MCF 10A (cell line): ENCODE results near the gene ENPP7. TPM values are rescaled to one million over a fixed set of nuclear protein-coding genes. Genes with fewer than 3 reads are reported as not detected.

ENCODE experiments used
- BruUV-seq: library from RNA; stranded (reverse); fragments of 400-500 nt; replicated peaks from 2 replicates; lab custom pipeline; 2021; lab: Mats Ljungman, UMichigan
- CTCF ChIA-PET: fragments of 300-600 bp; sonication (Branson Sonifier 250); formaldehyde crosslinking; extraction: SDS; loops from one replicate; lab custom pipeline; 2021; ENCODE audit warnings: antibody characterized with exemption, inconsistent platforms; lab: Yijun Ruan, JAX
- POLR2A ChIA-PET: fragments of 300-600, 350-650 bp; sonication (Branson Sonifier 250); formaldehyde crosslinking; extraction: SDS; loops from one replicate; lab custom pipeline; 2020; ENCODE audit warnings: antibody characterized with exemption, inconsistent platforms; lab: Yijun Ruan, JAX
- DNase-seq: peaks from one replicate; pipeline ENCODE4 v3.0.0-alpha.2; 2018; ENCODE audit not compliant: unreplicated experiment
- H3K27ac Mint-ChIP-seq: one replicate; pipeline ENCODE4 v1.8.0; 2022; ENCODE audit warnings: mild to moderate bottlenecking, low read depth, mixed read lengths; ENCODE audit not compliant: unreplicated experiment
- H3K27me3 Mint-ChIP-seq: one replicate; pipeline ENCODE4 v1.8.0; 2022; ENCODE audit warnings: mixed read lengths; ENCODE audit not compliant: insufficient read depth, unreplicated experiment
- H3K36me3 Mint-ChIP-seq: one replicate; pipeline ENCODE4 v1.8.0; 2022; ENCODE audit warnings: mild to moderate bottlenecking, moderate library complexity, mixed read lengths; ENCODE audit not compliant: insufficient read depth, unreplicated experiment
- H3K4me1 Mint-ChIP-seq: one replicate; pipeline ENCODE4 v1.8.0; 2022; ENCODE audit warnings: mixed read lengths; ENCODE audit not compliant: insufficient read depth, unreplicated experiment
- H3K4me3 Mint-ChIP-seq: one replicate; pipeline ENCODE4 v1.8.0; 2022; ENCODE audit warnings: mild to moderate bottlenecking, moderate library complexity, mixed read lengths; ENCODE audit not compliant: unreplicated experiment
- H3K9me3 Mint-ChIP-seq: one replicate; pipeline ENCODE4 v1.8.0; 2022; ENCODE audit warnings: mixed read lengths; ENCODE audit not compliant: unreplicated experiment
- CTCF ChIP-seq: fragments of 200-600 bp; IDR thresholded peaks from one replicate; pipeline ENCODE4 v1.8.0; 2022; ENCODE audit warnings: antibody characterized with exemption, mild to moderate bottlenecking; ENCODE audit not compliant: unreplicated experiment
- intact Hi-C: fragments of 100-400 bp; cut with micrococcal nuclease; formaldehyde crosslinking; loops from 2 replicates; pipeline ENCODE4 v1.14.1; 2022
- total RNA-seq: library from RNA; stranded (reverse); gene quantifications from 2 replicates; pipeline ENCODE4 v1.2.3, GENCODE V29; 2022

The ENPP7 gene
- total RNA-seq, 1 experiment from 2014 or later: not detected

- H3K4me1 Mint-ChIP-seq: peaks cover 14% of the 10 kb centered on the region
- no TSS peak for BruUV-seq
- ChIA-PET CTCF (interaction anchor here (0.6 kb wide), 2 partner anchors 259 to 314 kb away, joined by 3 read pairs; no protein-coding TSS in a partner anchor), POLR2A (no interaction called here)
- H3K36me3 Mint-ChIP-seq: peaks cover 5% of the 10 kb centered on the region
- no peak for TF ChIP-seq CTCF
- H3K27ac Mint-ChIP-seq: no peak overlapping the region
- H3K9me3 Mint-ChIP-seq: no peaks in the 10 kb centered on the region
- no peak overlapping the region for H3K4me3 Mint-ChIP-seq
- DNase-seq: no peak
- no peaks in the 10 kb centered on the region for H3K27me3 Mint-ChIP-seq
- intact Hi-C loops: no loop called here
These were observed 16.3 kb upstream of the ENPP7 start for GRCh38 chr17:79714176-79715097.

GRCh38 chr17:79715098-79715942 lies 15.4 kb upstream of the ENPP7 start:
- H3K4me3 Mint-ChIP-seq: no peak overlapping the region
- peaks cover 21% of the 10 kb centered on the region for H3K4me1 Mint-ChIP-seq
- ChIA-PET POLR2A (no interaction called here), CTCF (no interaction called here)
- no peak for DNase-seq
- no peak overlapping the region for H3K27ac Mint-ChIP-seq
- H3K27me3 Mint-ChIP-seq: no peaks in the 10 kb centered on the region
- peaks cover 6% of the 10 kb centered on the region for H3K36me3 Mint-ChIP-seq
- no TSS peak for BruUV-seq
- TF ChIP-seq CTCF: no peak
- intact Hi-C loops: no loop called here
- H3K9me3 Mint-ChIP-seq: no peaks in the 10 kb centered on the region

GRCh38 chr17:79715943-79716797 lies 14.6 kb upstream of the ENPP7 start:
- H3K36me3 Mint-ChIP-seq: peaks cover 6% of the 10 kb centered on the region
- intact Hi-C loops: no loop called here
- no peak overlapping the region for H3K27ac Mint-ChIP-seq
- TF ChIP-seq CTCF: no peak
- CTCF ChIA-PET: interaction anchor here (1.6 kb wide), 1 partner anchor 24 kb away, joined by 5 read pairs; no protein-coding TSS in a partner anchor
- DNase-seq: no peak
- BruUV-seq: no TSS peak
- H3K9me3 Mint-ChIP-seq: no peaks in the 10 kb centered on the region
- no peaks in the 10 kb centered on the region for H3K27me3 Mint-ChIP-seq
- POLR2A ChIA-PET: no interaction called here
- peaks cover 21% of the 10 kb centered on the region for H3K4me1 Mint-ChIP-seq
- H3K4me3 Mint-ChIP-seq: no peak overlapping the region
